Bronchial epithelial cell (primary cell): Measurements from ENCODE around the gene SEPTIN10. TPM values are rescaled to one million over a fixed set of nuclear protein-coding genes. Genes with fewer than 3 reads are reported as not detected.
A peak's percentile ranks its signal among the peaks of the same experiment; 100 is the strongest.

Source experiments
- DNase-seq: peaks from one replicate; pipeline ENCODE4 v3.0.0-alpha.2; 2010; ENCODE audit warnings: low read depth
- FAIRE-seq: peaks from 2 replicates; lab custom pipeline; 2011; peaks lifted over from hg19 to GRCh38; lab: Jason Lieb, UNC
- H3K27me3 ChIP-seq: 2 replicates; pipeline ENCODE4 v1.5.1; 2011; ENCODE audit warnings: low read length; ENCODE audit not compliant: control insufficient read depth, insufficient read depth
- H3K36me3 ChIP-seq: 2 replicates; pipeline ENCODE4 v1.5.1; 2011; ENCODE audit warnings: low read length; ENCODE audit not compliant: control insufficient read depth, insufficient read depth
- H3K4me3 ChIP-seq: 2 replicates; pipeline ENCODE4 v1.5.1; 2011; ENCODE audit warnings: mild to moderate bottlenecking, low read depth, low read length, control low read depth
- total RNA-seq: library from RNA; depleted of rRNA; stranded (reverse); fragments of >200 nt; gene quantifications from 2 replicates; pipeline ENCODE4 v1.2.1, GENCODE V29; 2014
- TF ChIP-seq, protein P1 (sequence below): IDR thresholded peaks from 2 replicates; pipeline ENCODE4 v1.5.1; 2011; ENCODE audit warnings: mild to moderate bottlenecking, moderate library complexity, low read length, control low read depth, inconsistent platforms; ENCODE audit not compliant: insufficient read depth, severe bottlenecking

The SEPTIN10 gene
- total RNA-seq, 1 donor from 2014 or later: 62.4 TPM

- TF ChIP-seq, protein P1, sequence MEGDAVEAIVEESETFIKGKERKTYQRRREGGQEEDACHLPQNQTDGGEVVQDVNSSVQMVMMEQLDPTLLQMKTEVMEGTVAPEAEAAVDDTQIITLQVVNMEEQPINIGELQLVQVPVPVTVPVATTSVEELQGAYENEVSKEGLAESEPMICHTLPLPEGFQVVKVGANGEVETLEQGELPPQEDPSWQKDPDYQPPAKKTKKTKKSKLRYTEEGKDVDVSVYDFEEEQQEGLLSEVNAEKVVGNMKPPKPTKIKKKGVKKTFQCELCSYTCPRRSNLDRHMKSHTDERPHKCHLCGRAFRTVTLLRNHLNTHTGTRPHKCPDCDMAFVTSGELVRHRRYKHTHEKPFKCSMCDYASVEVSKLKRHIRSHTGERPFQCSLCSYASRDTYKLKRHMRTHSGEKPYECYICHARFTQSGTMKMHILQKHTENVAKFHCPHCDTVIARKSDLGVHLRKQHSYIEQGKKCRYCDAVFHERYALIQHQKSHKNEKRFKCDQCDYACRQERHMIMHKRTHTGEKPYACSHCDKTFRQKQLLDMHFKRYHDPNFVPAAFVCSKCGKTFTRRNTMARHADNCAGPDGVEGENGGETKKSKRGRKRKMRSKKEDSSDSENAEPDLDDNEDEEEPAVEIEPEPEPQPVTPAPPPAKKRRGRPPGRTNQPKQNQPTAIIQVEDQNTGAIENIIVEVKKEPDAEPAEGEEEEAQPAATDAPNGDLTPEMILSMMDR: no peak
- Histone ChIP-seq H3K4me3 (no peak overlapping the region), H3K36me3 (no peaks in the 10 kb centered on the region), H3K27me3 (no peaks in the 10 kb centered on the region)
- FAIRE-seq (no peak), DNase-seq (no peak)
These were observed 110.6 kb downstream of the SEPTIN10 start for GRCh38 chr2:109503191-109503590.

GRCh38 chr2:109501461-109501860, 112.3 kb downstream of the SEPTIN10 start:
- FAIRE-seq: no peak

DNA sequence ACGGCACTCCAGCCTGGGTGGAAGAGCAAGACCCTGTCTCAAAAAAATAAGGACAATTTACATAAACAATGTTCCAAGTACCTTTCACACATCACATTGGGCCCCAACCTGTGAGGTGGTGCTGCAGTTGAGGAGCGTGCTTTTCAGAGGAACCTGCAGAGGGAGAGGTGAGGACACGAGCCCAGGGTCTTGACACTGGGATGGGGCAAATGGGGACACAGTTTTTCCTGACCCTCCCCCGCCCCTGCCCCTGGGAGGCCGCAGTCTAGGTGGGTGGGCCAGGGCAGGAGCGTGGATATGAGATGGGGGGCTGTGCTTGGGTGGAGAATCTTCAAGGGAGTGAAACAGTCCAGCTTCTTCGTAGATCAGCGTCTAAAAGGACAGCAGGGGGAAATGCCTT, 112.9 kb downstream of the SEPTIN10 start:
- TF ChIP-seq, protein P1: no peak
- no peak overlapping the region for H3K4me3 ChIP-seq
- no peaks in the 10 kb centered on the region for H3K27me3 ChIP-seq
- DNase-seq (no peak), FAIRE-seq (no peak)
- no peaks in the 10 kb centered on the region for H3K36me3 ChIP-seq

More at GRCh38 chr2:109501461-109501860, 112.3 kb downstream of the SEPTIN10 start:
- no peak for DNase-seq
- H3K27me3 ChIP-seq: no peaks in the 10 kb centered on the region
- TF ChIP-seq, protein P1: no peak
- H3K4me3 ChIP-seq: no peak overlapping the region
- H3K36me3 ChIP-seq: no peaks in the 10 kb centered on the region

GRCh38 chr2:109499566-109499965, 114.2 kb downstream of the SEPTIN10 start:
- Histone ChIP-seq H3K27me3 (no peaks in the 10 kb centered on the region), H3K36me3 (no peaks in the 10 kb centered on the region), H3K4me3 (no peak overlapping the region)
- TF ChIP-seq, protein P1: no peak
- FAIRE-seq (no peak), DNase-seq (peak; percentile 50)

DNA sequence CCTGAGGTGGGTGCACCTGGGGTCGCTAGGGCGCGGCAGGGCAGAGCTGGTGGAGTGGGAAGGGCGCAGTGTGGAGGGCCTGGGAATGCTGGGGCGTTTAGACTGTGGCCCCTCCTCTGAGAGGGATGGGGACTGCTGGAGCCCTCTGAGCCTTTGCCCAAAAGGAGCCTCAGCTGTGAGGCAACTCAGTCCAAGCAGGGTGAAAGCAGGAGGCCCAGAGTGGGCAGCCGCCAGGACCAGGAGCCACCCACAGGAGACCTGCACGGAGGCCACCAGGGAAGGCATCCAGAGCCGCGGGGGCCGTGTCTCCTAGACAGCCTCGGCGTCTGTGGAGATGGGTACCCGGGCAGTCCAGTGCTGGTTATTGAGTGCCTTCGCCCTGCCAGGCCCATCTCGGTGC, 114.9 kb downstream of the SEPTIN10 start:
- DNase-seq (no peak), FAIRE-seq (no peak)
- Histone ChIP-seq H3K4me3 (no peak overlapping the region), H3K27me3 (no peaks in the 10 kb centered on the region), H3K36me3 (no peaks in the 10 kb centered on the region)
- TF ChIP-seq, protein P1: no peak
